Parathyroid adenoma (tissue), 2 donors: ENCODE measurements around the gene TNFRSF9.

Source experiments
- H2AFZ ChIP-seq: fragments of 300-600 bp; sonication (generic); one replicate; pipeline ENCODE4 v1.7.0; 2017; ENCODE audit warnings: antibody characterized with exemption, mild to moderate bottlenecking
- H3K27ac ChIP-seq: fragments of 300-600 bp; sonication (generic); one replicate; pipeline ENCODE4 v1.7.0; 2017
- H3K27me3 ChIP-seq: fragments of 300-600 bp; sonication (generic); one replicate; pipeline ENCODE4 v1.7.0; 2017; ENCODE audit warnings: low read length; ENCODE audit not compliant: control insufficient read depth, insufficient read depth
- H3K36me3 ChIP-seq: fragments of 300-600 bp; sonication (generic); one replicate; pipeline ENCODE4 v1.7.0; 2017; ENCODE audit warnings: low read length; ENCODE audit not compliant: control insufficient read depth, insufficient read depth
- H3K4me1 ChIP-seq: fragments of 300-600 bp; sonication (generic); one replicate; pipeline ENCODE4 v1.7.0; 2017; ENCODE audit warnings: control low read depth
- H3K4me2 ChIP-seq: fragments of 300-600 bp; sonication (generic); one replicate; pipeline ENCODE4 v1.7.0; 2017; ENCODE audit warnings: low read length
- H3K4me3 ChIP-seq: fragments of 300-600 bp; sonication (generic); one replicate; pipeline ENCODE4 v1.7.0; 2017; ENCODE audit warnings: low read depth, low read length
- H3K79me2 ChIP-seq: fragments of 300-600 bp; sonication (generic); one replicate; pipeline ENCODE4 v1.7.0; 2017; ENCODE audit warnings: control low read depth
- H3K9ac ChIP-seq: fragments of 300-600 bp; sonication (generic); one replicate; pipeline ENCODE4 v1.7.0; 2017; ENCODE audit warnings: mild to moderate bottlenecking
- H3K9me3 ChIP-seq: fragments of 300-600 bp; sonication (generic); one replicate; pipeline ENCODE4 v1.7.0; 2017; ENCODE audit warnings: low read length; ENCODE audit not compliant: control insufficient read depth
- TF ChIP-seq, protein P1 (sequence below): fragments of 300-600 bp; sonication (generic); IDR thresholded peaks from one replicate; pipeline ENCODE4 v1.7.0; 2017; ENCODE audit warnings: antibody characterized with exemption, mild to moderate bottlenecking
- donor health status: primary hyperparathyroidism.

The TNFRSF9 gene

DNA sequence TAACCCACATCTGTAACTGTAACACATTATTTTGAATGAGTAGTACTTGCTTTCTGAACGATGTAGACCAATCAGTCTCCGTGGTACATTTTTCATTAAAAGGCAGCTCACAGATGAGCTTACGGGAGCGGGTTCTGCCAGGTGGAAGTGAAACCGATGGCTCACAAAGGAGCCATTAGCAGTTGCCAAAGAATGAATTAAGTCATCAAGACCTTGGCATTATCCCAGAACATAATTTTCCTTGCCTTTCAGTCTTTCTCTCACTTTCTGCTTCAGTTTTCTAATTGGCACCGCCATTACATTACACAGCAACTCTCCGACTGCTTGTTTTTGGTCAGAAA is 54.3 kb downstream of the TNFRSF9 start:
- no peak overlapping the region for H2AFZ ChIP-seq
- H3K27me3 ChIP-seq = no peaks in the 10 kb centered on the region
- H3K27ac ChIP-seq = no peak overlapping the region
- no peak overlapping the region for H3K9ac ChIP-seq
- no peak overlapping the region for H3K4me2 ChIP-seq
- H3K4me3 ChIP-seq = no peak overlapping the region
- H3K36me3 ChIP-seq = no peaks in the 10 kb centered on the region
- H3K79me2 ChIP-seq = no peaks in the 10 kb centered on the region
- TF ChIP-seq, protein P1, sequence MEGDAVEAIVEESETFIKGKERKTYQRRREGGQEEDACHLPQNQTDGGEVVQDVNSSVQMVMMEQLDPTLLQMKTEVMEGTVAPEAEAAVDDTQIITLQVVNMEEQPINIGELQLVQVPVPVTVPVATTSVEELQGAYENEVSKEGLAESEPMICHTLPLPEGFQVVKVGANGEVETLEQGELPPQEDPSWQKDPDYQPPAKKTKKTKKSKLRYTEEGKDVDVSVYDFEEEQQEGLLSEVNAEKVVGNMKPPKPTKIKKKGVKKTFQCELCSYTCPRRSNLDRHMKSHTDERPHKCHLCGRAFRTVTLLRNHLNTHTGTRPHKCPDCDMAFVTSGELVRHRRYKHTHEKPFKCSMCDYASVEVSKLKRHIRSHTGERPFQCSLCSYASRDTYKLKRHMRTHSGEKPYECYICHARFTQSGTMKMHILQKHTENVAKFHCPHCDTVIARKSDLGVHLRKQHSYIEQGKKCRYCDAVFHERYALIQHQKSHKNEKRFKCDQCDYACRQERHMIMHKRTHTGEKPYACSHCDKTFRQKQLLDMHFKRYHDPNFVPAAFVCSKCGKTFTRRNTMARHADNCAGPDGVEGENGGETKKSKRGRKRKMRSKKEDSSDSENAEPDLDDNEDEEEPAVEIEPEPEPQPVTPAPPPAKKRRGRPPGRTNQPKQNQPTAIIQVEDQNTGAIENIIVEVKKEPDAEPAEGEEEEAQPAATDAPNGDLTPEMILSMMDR = no peak
- no peaks in the 10 kb centered on the region for H3K9me3 ChIP-seq
- H3K4me1 ChIP-seq = no peaks in the 10 kb centered on the region

DNA sequence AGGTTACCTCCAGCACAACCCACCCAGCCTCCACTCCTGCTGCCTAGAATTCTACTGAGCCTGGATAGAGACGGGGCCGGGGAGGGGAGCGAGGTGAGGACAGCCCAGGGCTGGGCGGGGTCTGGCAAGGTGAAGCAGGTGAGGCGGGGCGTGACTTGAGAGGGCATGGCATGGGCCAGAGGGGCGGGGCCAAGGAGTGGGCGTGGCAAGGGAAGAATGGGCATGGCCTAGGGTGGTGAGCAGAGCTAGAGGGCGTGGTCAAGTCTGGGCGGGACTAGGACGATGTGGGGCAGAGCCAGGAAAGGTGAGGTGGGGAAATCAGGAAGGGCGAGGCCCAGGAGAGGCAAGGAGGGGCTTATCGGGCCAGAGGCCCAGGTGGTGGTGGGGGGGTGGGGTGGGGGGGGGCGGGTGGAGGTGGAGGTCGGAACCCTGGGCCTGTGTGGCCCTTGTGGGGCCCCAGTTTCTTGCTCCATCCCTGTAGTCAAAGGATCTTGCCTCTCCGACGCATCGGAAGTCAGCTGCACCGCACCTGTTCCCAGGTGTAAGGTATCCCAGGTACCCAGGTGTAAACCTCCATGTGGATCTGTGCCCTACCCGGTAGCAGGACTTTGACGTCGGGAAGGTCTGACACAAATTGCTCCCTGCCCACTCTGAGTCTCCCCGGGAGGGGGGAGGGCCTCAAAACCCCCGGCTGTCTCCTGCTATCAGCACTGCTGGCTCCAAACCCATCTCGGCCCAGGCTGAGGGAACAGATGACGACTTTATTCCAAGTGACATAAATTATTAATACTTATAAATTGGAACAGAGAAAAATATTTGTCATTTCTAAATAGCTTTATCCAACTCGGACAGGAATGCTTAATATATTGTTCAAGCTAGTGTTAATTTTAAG is 54.9 kb downstream of the TNFRSF9 start:
- no peak overlapping the region for H3K4me3 ChIP-seq
- H2AFZ ChIP-seq = no peak overlapping the region

DNA sequence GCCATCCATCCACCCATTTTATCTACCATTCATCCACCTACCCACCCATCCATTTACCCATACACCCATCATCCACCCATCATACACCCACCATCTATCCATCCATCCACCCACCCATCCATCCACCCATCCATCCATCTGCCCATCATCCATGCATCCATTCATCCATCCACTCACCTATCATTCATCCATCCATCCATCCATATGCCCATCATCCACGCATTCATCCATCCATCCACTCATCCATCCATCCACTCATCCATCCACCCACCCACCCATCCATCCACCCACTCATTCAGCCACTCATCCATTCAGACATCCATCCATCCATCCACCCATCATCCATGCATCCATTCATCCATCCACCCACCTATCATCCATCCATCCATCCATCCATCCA is 55.9 kb downstream of the TNFRSF9 start:
- Histone ChIP-seq H3K4me2 (no peak overlapping the region), H2AFZ (no peak overlapping the region), H3K9ac (no peak overlapping the region), H3K9me3 (no peaks in the 10 kb centered on the region), H3K27ac (no peak overlapping the region), H3K4me3 (no peak overlapping the region), H3K79me2 (no peaks in the 10 kb centered on the region), H3K36me3 (no peaks in the 10 kb centered on the region), H3K27me3 (no peaks in the 10 kb centered on the region), H3K4me1 (no peaks in the 10 kb centered on the region)
- TF ChIP-seq, protein P1 = no peak

More for the DNA sequence above, 54.9 kb downstream of the TNFRSF9 start:
- Histone ChIP-seq H3K9me3 (no peaks in the 10 kb centered on the region), H3K27me3 (no peaks in the 10 kb centered on the region), H3K4me1 (no peaks in the 10 kb centered on the region), H3K27ac (no peak overlapping the region), H3K4me2 (no peak overlapping the region), H3K9ac (no peak overlapping the region), H3K79me2 (no peaks in the 10 kb centered on the region), H3K36me3 (no peaks in the 10 kb centered on the region)
- TF ChIP-seq, protein P1 = no peak

DNA sequence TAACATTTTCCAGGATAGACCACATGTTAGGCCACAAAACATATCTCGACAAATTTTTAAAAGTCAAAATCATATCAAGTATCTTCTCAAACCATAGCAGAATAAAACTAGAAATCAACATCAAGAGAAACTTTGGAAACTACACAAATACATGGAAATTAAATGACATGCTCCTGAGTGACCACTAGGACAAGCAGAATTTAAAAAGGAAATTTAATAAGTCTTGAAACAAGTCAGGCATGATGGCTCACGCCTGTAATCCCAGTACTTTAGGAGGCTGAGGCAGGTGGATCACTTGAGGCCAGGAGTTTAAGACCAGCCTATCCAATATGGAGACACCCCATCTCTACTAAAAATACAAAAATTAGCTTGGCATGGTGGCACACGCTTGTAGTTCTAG is 61.4 kb downstream of the TNFRSF9 start:
- no peaks in the 10 kb centered on the region for H3K4me1 ChIP-seq
- H3K4me3 ChIP-seq = no peak overlapping the region
- TF ChIP-seq, protein P1 = no peak
- H3K4me2 ChIP-seq = no peak overlapping the region
- no peaks in the 10 kb centered on the region for H3K9me3 ChIP-seq
- no peaks in the 10 kb centered on the region for H3K36me3 ChIP-seq
- H2AFZ ChIP-seq = no peak overlapping the region
- H3K79me2 ChIP-seq = no peaks in the 10 kb centered on the region
- no peak overlapping the region for H3K9ac ChIP-seq
- H3K27me3 ChIP-seq = no peaks in the 10 kb centered on the region
- no peak overlapping the region for H3K27ac ChIP-seq

DNA sequence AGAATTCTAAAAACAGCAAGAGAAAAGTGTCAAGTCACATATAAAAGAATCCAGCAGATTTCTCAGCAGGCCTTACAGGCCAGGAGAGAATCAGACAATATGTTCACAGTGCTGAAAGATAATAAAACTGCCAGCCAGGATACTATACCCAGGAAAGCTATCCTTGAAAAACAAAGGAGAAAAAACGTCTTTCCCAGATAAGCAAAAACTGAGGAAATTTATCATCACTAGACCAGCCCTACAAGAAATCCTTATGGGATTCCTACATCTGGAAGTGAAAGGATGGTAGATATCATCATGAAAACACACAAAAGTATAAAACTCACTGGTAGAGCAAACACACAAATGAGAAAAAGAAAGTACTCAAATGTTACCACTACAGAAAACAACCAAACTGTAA is 62.6 kb downstream of the TNFRSF9 start:
- no peak overlapping the region for H2AFZ ChIP-seq
- TF ChIP-seq, protein P1 = no peak

More for the DNA sequence above, 62.6 kb downstream of the TNFRSF9 start:
- Histone ChIP-seq H3K4me2 (no peak overlapping the region), H3K9me3 (no peaks in the 10 kb centered on the region), H3K27ac (no peak overlapping the region), H3K4me1 (no peaks in the 10 kb centered on the region), H3K9ac (no peak overlapping the region), H3K36me3 (no peaks in the 10 kb centered on the region), H3K79me2 (no peaks in the 10 kb centered on the region), H3K4me3 (no peak overlapping the region), H3K27me3 (no peaks in the 10 kb centered on the region)
